PC-3 (cell line): ENCODE measurements around the gene MS4A15. TPM values are rescaled to one million over a fixed set of nuclear protein-coding genes. Genes with fewer than 3 reads are reported as not detected.

Experiments used
- ATAC-seq: fragments of 200-7000 bp; cut with Tn5 transposase; 2 replicates; pipeline ENCODE4 v1.9.1; 2020; ENCODE audit warnings: mild to moderate bottlenecking, moderate library complexity
- BruUV-seq: library from RNA; stranded (reverse); fragments of 400-500 nt; replicated peaks from 2 replicates; lab custom pipeline; 2021; lab: Mats Ljungman, UMichigan
- CTCF ChIA-PET: fragments of 300-600 bp; sonication (Branson Sonifier 250); formaldehyde crosslinking; loops from one replicate; lab custom pipeline; 2022; ENCODE audit warnings: antibody characterized with exemption; lab: Charles Lee
- POLR2A ChIA-PET: fragments of 300-600 bp; sonication (Branson Sonifier 250); formaldehyde crosslinking; loops from one replicate; lab custom pipeline; 2022; ENCODE audit warnings: antibody characterized with exemption; ENCODE audit not compliant: unreplicated experiment; lab: Charles Lee
- DNase-seq: peaks from one replicate; pipeline ENCODE4 v3.0.0-alpha.2; 2015
- H2AFZ ChIP-seq: fragments of 300-600 bp; sonication (generic); 2 replicates; pipeline ENCODE4 v1.6.0; 2016; ENCODE audit warnings: antibody characterized with exemption, low read length
- H3F3A ChIP-seq: fragments of 300-600 bp; sonication (generic); one replicate; pipeline ENCODE4 v1.6.0; 2017; ENCODE audit warnings: antibody characterized with exemption, low read length, control low read depth, mild to moderate bottlenecking; ENCODE audit not compliant: unreplicated experiment
- H3K27ac ChIP-seq: fragments of 300-600 bp; sonication (generic); 2 replicates; pipeline ENCODE4 v1.5.1; 2016; ENCODE audit warnings: mild to moderate bottlenecking, low read length
- H3K27me3 ChIP-seq: fragments of 300-600 bp; sonication (generic); 2 replicates; pipeline ENCODE4 v1.6.1; 2016; ENCODE audit warnings: low read length, mixed read lengths
- H3K36me3 ChIP-seq: fragments of 300-600 bp; sonication (generic); 2 replicates; pipeline ENCODE4 v1.6.1; 2016; ENCODE audit warnings: low read depth, mixed run types, low read length, mixed read lengths
- H3K4me1 ChIP-seq: fragments of 300-600 bp; sonication (generic); 2 replicates; pipeline ENCODE4 v1.5.1; 2016; ENCODE audit warnings: low read length; ENCODE audit not compliant: insufficient read depth
- H3K4me2 ChIP-seq: fragments of 300-600 bp; sonication (generic); 2 replicates; pipeline ENCODE4 v1.6.0; 2016; ENCODE audit warnings: low read length
- H3K4me3 ChIP-seq: fragments of 300-600 bp; sonication (generic); 2 replicates; pipeline ENCODE4 v1.5.1; 2016; ENCODE audit warnings: mild to moderate bottlenecking, low read length, mixed read lengths
- H3K79me2 ChIP-seq: fragments of 300-600 bp; sonication (generic); 2 replicates; pipeline ENCODE4 v1.6.1; 2017; ENCODE audit warnings: low read length, mixed read lengths
- H3K9ac ChIP-seq: fragments of 300-600 bp; sonication (generic); 2 replicates; pipeline ENCODE4 v1.6.0; 2016; ENCODE audit warnings: mild to moderate bottlenecking, low read length
- H3K9me2 ChIP-seq: fragments of 300-600 bp; sonication (generic); replicated peaks from 2 replicates; pipeline ENCODE4 v1.6.1; 2016; ENCODE audit warnings: mixed run types, low read length, mixed read lengths
- H3K9me3 ChIP-seq: fragments of 300-600 bp; sonication (generic); 2 replicates; pipeline ENCODE4 v1.6.1; 2016; ENCODE audit warnings: low read length, mixed read lengths
- H4K20me1 ChIP-seq: fragments of 300-600 bp; sonication (generic); 2 replicates; pipeline ENCODE4 v1.6.1; 2016; ENCODE audit warnings: low read length, mixed read lengths
- EZH2 ChIP-seq: fragments of 300-600 bp; sonication (generic); IDR thresholded peaks from one replicate; pipeline ENCODE4 v1.6.1; 2017; ENCODE audit warnings: antibody characterized with exemption, mild to moderate bottlenecking, low read length; ENCODE audit not compliant: unreplicated experiment
- EZH2phosphoT487 ChIP-seq: fragments of 300-600 bp; sonication (generic); IDR thresholded peaks from 2 replicates; pipeline ENCODE4 v1.6.1; 2018; ENCODE audit warnings: mild to moderate bottlenecking, antibody characterized with exemption, low read length, borderline replicate concordance
- intact Hi-C: fragments of 100-400 bp; cut with micrococcal nuclease; formaldehyde crosslinking; loops from 2 replicates; pipeline ENCODE4 v1.9.0; 2023
- total RNA-seq: library from RNA; depleted of rRNA; stranded (reverse); fragments of >200 nt; gene quantifications from 2 replicates; pipeline ENCODE4 v1.2.3, GENCODE V29; 2014
- TF ChIP-seq, protein P1 (sequence below): fragments of 300-600 bp; sonication (generic); conservative IDR thresholded peaks from 2 replicates; pipeline ENCODE4 v1.5.1; 2017; ENCODE audit warnings: antibody characterized with exemption, low read depth, mild to moderate bottlenecking, low read length

The MS4A15 gene
- total RNA-seq, 1 experiment from 2014 or later = not detected

- H3K36me3 ChIP-seq = no peaks in the 10 kb centered on the region
- H3K9me3 ChIP-seq = no peaks in the 10 kb centered on the region
- no peaks in the 10 kb centered on the region for H3K79me2 ChIP-seq
- peaks cover 26% of the 10 kb centered on the region for H3K27me3 ChIP-seq
- no peak for ATAC-seq
- BruUV-seq = no TSS peak
- no peaks in the 10 kb centered on the region for H3F3A ChIP-seq
- intact Hi-C loops = no loop called here
- ChIA-PET POLR2A (no interaction called here), CTCF (no interaction called here)
- H3K9me2 ChIP-seq = no peaks in the 10 kb centered on the region
- TF ChIP-seq EZH2 = no peak
- TF ChIP-seq EZH2phosphoT487 = no peak
- TF ChIP-seq, protein P1, sequence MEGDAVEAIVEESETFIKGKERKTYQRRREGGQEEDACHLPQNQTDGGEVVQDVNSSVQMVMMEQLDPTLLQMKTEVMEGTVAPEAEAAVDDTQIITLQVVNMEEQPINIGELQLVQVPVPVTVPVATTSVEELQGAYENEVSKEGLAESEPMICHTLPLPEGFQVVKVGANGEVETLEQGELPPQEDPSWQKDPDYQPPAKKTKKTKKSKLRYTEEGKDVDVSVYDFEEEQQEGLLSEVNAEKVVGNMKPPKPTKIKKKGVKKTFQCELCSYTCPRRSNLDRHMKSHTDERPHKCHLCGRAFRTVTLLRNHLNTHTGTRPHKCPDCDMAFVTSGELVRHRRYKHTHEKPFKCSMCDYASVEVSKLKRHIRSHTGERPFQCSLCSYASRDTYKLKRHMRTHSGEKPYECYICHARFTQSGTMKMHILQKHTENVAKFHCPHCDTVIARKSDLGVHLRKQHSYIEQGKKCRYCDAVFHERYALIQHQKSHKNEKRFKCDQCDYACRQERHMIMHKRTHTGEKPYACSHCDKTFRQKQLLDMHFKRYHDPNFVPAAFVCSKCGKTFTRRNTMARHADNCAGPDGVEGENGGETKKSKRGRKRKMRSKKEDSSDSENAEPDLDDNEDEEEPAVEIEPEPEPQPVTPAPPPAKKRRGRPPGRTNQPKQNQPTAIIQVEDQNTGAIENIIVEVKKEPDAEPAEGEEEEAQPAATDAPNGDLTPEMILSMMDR = no peak
- H4K20me1 ChIP-seq = no peaks in the 10 kb centered on the region
- H3K27ac ChIP-seq = no peak overlapping the region
- no peak overlapping the region for H3K9ac ChIP-seq
- H3K4me2 ChIP-seq = no peak overlapping the region
- no peak overlapping the region for H3K4me3 ChIP-seq
- no peaks in the 10 kb centered on the region for H3K4me1 ChIP-seq
- DNase-seq = no peak
- no peak overlapping the region for H2AFZ ChIP-seq
Measured at GRCh38 chr11:60748821-60749220, 7.8 kb upstream of the MS4A15 start.

- CTCF ChIA-PET = no interaction called here
- no peaks in the 10 kb centered on the region for H3K79me2 ChIP-seq
- H2AFZ ChIP-seq = no peak overlapping the region
- H3K9me3 ChIP-seq = no peaks in the 10 kb centered on the region
- H3K27ac ChIP-seq = no peak overlapping the region
- no peaks in the 10 kb centered on the region for H3F3A ChIP-seq
- no peak overlapping the region for H3K4me2 ChIP-seq
- POLR2A ChIA-PET = no interaction called here
- no peak overlapping the region for H3K4me3 ChIP-seq
- ATAC-seq = no peak
- H3K27me3 ChIP-seq = peaks cover 26% of the 10 kb centered on the region
- TF ChIP-seq, protein P1 = no peak
- TF ChIP-seq EZH2 (no peak), EZH2phosphoT487 (no peak)
- no peaks in the 10 kb centered on the region for H3K9me2 ChIP-seq
- DNase-seq = no peak
- no peaks in the 10 kb centered on the region for H3K4me1 ChIP-seq
- no peak overlapping the region for H3K9ac ChIP-seq
- no peaks in the 10 kb centered on the region for H3K36me3 ChIP-seq
- intact Hi-C loops = no loop called here
- no peaks in the 10 kb centered on the region for H4K20me1 ChIP-seq
- BruUV-seq = no TSS peak
Measured at GRCh38 chr11:60750911-60751310, 5.8 kb upstream of the MS4A15 start.

DNA sequence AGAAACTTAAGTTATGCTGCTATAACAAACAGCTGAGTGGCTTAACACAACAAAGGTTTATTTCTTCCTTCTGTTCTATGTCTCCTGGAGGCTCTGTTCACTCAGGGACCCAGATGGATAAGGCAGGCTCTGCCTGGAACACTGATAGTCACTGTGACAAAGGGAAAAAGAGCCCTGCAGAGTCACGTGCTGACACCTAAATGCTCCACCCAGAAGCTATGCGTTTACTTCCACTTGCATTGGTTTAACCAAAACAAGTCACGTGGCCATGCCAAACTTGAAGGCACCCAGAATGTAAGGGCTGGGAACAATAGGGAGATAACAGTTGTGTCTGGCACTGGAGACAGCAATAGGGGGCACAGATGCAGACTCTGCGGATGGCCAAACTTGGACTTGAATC is 3.4 kb upstream of the MS4A15 start:
- no peak overlapping the region for H3K4me3 ChIP-seq
- no peaks in the 10 kb centered on the region for H3K79me2 ChIP-seq
- no peaks in the 10 kb centered on the region for H3K4me1 ChIP-seq
- H3K9ac ChIP-seq = no peak overlapping the region
- no peaks in the 10 kb centered on the region for H4K20me1 ChIP-seq
- H3K9me2 ChIP-seq = no peaks in the 10 kb centered on the region
- intact Hi-C loops = no loop called here
- ChIA-PET POLR2A (interaction anchor here (0.6 kb wide), 1 partner anchor 8 kb away, joined by 3 read pairs; no protein-coding TSS in a partner anchor), CTCF (no interaction called here)
- no peak overlapping the region for H3K4me2 ChIP-seq
- H3K36me3 ChIP-seq = no peaks in the 10 kb centered on the region
- H3K27ac ChIP-seq = no peak overlapping the region
- H3K27me3 ChIP-seq = peaks cover 40% of the 10 kb centered on the region
- H3F3A ChIP-seq = no peaks in the 10 kb centered on the region
- H3K9me3 ChIP-seq = no peaks in the 10 kb centered on the region
- BruUV-seq = no TSS peak
- no peak overlapping the region for H2AFZ ChIP-seq
- TF ChIP-seq, protein P1 = no peak
- TF ChIP-seq EZH2 (no peak), EZH2phosphoT487 (no peak)
- DNase-seq (no peak), ATAC-seq (no peak)
